Naive thymus-derived CD4-positive, alpha-beta T cell (primary cell): Measurements from ENCODE around the gene FRMD5. TPM values are rescaled to one million over a fixed set of nuclear protein-coding genes. Genes with fewer than 3 reads are reported as not detected.
"Not testable (repeated sequence)": the region's sequence is repeated elsewhere in the genome, so short reads cannot be mapped to it uniquely, and the experiment has no call there.

Experiments
- ATAC-seq: fragments of 150-1000 bp; cut with Tn5 transposase; 2 replicates; pipeline ENCODE4 v1.10.0; 2021; ENCODE audit warnings: mild to moderate bottlenecking, moderate library complexity
- CTCF ChIA-PET: fragments of 350-600 bp; sonication (Branson Sonifier 250); formaldehyde crosslinking; loops from one replicate; lab custom pipeline; 2021; ENCODE audit warnings: antibody characterized with exemption; lab: Charles Lee
- POLR2A ChIA-PET: fragments of 350-600 bp; sonication (Branson Sonifier 250); formaldehyde crosslinking; loops from one replicate; lab custom pipeline; 2021; ENCODE audit warnings: antibody characterized with exemption, inconsistent platforms; lab: Charles Lee
- DNase-seq, 9 donors: peaks; one replicate each; pipeline versions ENCODE4 v3.0.0 to v3.0.0-alpha.2; 2020 to 2022; ENCODE audit warnings: mixed read lengths in 1 of 9
- H3K27ac ChIP-seq: one replicate; pipeline ENCODE4 v1.7.0; 2013; ENCODE audit warnings: mild to moderate bottlenecking, low read depth, low read length, moderate library complexity
- H3K27me3 ChIP-seq, 2 donors: one replicate each; pipeline ENCODE4 v1.7.0; 2013; ENCODE audit warnings: low read length in 2 of 2, mild to moderate bottlenecking in 2 of 2, moderate library complexity in 2 of 2; ENCODE audit not compliant: control insufficient read depth in 2 of 2, insufficient read depth in 2 of 2
- H3K36me3 ChIP-seq, 3 experiments: 1 replicate in 2 of 3; 2 replicates in 1 of 3; pipeline ENCODE4 v1.7.0; 2013; ENCODE audit warnings: low read length in 3 of 3, mild to moderate bottlenecking in 3 of 3, moderate library complexity in 1 of 3; ENCODE audit not compliant: insufficient read depth in 3 of 3, control insufficient read depth in 2 of 3
- H3K4me1 ChIP-seq, 2 donors: one replicate each; pipeline ENCODE4 v1.7.0; 2013; ENCODE audit warnings: low read length in 2 of 2, mild to moderate bottlenecking in 2 of 2, moderate library complexity in 1 of 2; ENCODE audit not compliant: control insufficient read depth in 2 of 2, insufficient read depth in 2 of 2
- H3K4me3 ChIP-seq: 2 replicates; pipeline ENCODE4 v1.7.0; 2013; ENCODE audit warnings: mild to moderate bottlenecking, low read length
- H3K9me3 ChIP-seq, 3 experiments: 1 replicate in 2 of 3; 2 replicates in 1 of 3; pipeline ENCODE4 v1.7.0; 2013; ENCODE audit warnings: low read length in 3 of 3; ENCODE audit not compliant: control insufficient read depth in 2 of 3
- H3K27ac Mint-ChIP-seq, 9 donors: one replicate each; pipeline ENCODE4 v1.8.0; 2020 to 2022; ENCODE audit warnings: mixed read lengths in 9 of 9, mild to moderate bottlenecking in 8 of 9, moderate library complexity in 5 of 9, inconsistent platforms in 2 of 9
- H3K27me3 Mint-ChIP-seq, 5 donors: one replicate each; pipeline ENCODE4 v1.8.0; 2021 to 2022; ENCODE audit warnings: mixed read lengths in 5 of 5, mild to moderate bottlenecking in 1 of 5
- H3K36me3 Mint-ChIP-seq, 5 donors: one replicate each; pipeline ENCODE4 v1.8.0; 2020 to 2022; ENCODE audit warnings: mixed read lengths in 5 of 5, mild to moderate bottlenecking in 3 of 5, inconsistent platforms in 1 of 5
- H3K4me1 Mint-ChIP-seq, 7 donors: one replicate each; pipeline ENCODE4 v1.8.0; 2020 to 2022; ENCODE audit warnings: mixed read lengths in 7 of 7, mild to moderate bottlenecking in 3 of 7, inconsistent platforms in 1 of 7
- H3K4me3 Mint-ChIP-seq, 10 donors: one replicate each; pipeline ENCODE4 v1.8.0; 2020 to 2022; ENCODE audit warnings: mild to moderate bottlenecking in 10 of 10, mixed read lengths in 10 of 10, moderate library complexity in 6 of 10, inconsistent platforms in 2 of 10
- H3K9me3 Mint-ChIP-seq, 11 donors: one replicate each; pipeline ENCODE4 v1.8.0; 2020 to 2022; ENCODE audit warnings: mixed read lengths in 11 of 11, mild to moderate bottlenecking in 4 of 11, inconsistent platforms in 1 of 11, moderate library complexity in 1 of 11
- intact Hi-C, 2 donors: fragments of 100-400 bp; cut with micrococcal nuclease; formaldehyde crosslinking; loops; one replicate each; pipeline ENCODE4 v1.15.1; 2023
- polyA plus RNA-seq, 2 donors: library from polyadenylated mRNA; unstranded; fragments of 300-500 nt; fragmentation: Illumina TruSeq; gene quantifications; one replicate each; pipeline ENCODE4 v1.2.3, GENCODE V29; 2021
- total RNA-seq, 6 experiments: library from RNA in 5 of 6; stranded (reverse) in 5 of 6; gene quantifications; 1 replicate in 5 of 6; 2 replicates in 1 of 6; pipeline ENCODE4 v1.2.3 and lab custom pipeline; 2021 to 2026

FRMD5 gene
- total and polyA plus RNA-seq, 7 experiments from 2014 or later: 0.31 to 0.39 (median 0.35) TPM; not detected in 4

- intact Hi-C loops: loop anchor here in 1 of 2 donors (2.0 kb wide), 1 partner anchor 629 kb away; no protein-coding TSS in a partner anchor
- Mint-ChIP-seq H3K4me3 (no peak overlapping the region), H3K27ac (no peak overlapping the region), H3K27me3 (no peaks in the 10 kb centered on the region), H3K36me3 (peaks cover 0 to 13% (median 9%) of the 10 kb centered on the region in 5 donors), H3K9me3 (no peaks in the 10 kb centered on the region), H3K4me1 (peaks cover 0 to 2% (median 0%) of the 10 kb centered on the region in 7 donors)
- H3K27me3 ChIP-seq: no peaks in the 10 kb centered on the region
- ChIA-PET POLR2A (no interaction called here), CTCF (no interaction called here)
- no peaks in the 10 kb centered on the region for H3K36me3 ChIP-seq
- H3K4me1 ChIP-seq: peaks cover 0 to 3% of the 10 kb centered on the region in 2 donors
- no peak overlapping the region for H3K27ac ChIP-seq
- no peak overlapping the region for H3K4me3 ChIP-seq
- DNase-seq: no peak
- H3K9me3 ChIP-seq: no peaks in the 10 kb centered on the region
- ATAC-seq: no peak
These were observed 321.4 kb downstream of the FRMD5 start for GRCh38 chr15:43873651-43874050.

GRCh38 chr15:43872416-43873020 is 322.6 kb downstream of the FRMD5 start:
- Histone ChIP-seq H3K27ac (no peak overlapping the region), H3K4me3 (no peak overlapping the region), H3K4me1 (peaks cover 0 to 3% of the 10 kb centered on the region in 2 donors), H3K36me3 (no peaks in the 10 kb centered on the region), H3K9me3 (no peaks in the 10 kb centered on the region), H3K27me3 (no peaks in the 10 kb centered on the region)
- Mint-ChIP-seq H3K4me3 (no peak overlapping the region), H3K4me1 (peaks cover 0 to 5% (median 0%) of the 10 kb centered on the region in 7 donors), H3K9me3 (no peaks in the 10 kb centered on the region), H3K27me3 (no peaks in the 10 kb centered on the region), H3K27ac (no peak overlapping the region), H3K36me3 (peaks cover 0 to 15% (median 9%) of the 10 kb centered on the region in 5 donors)
- DNase-seq: peak in 2 of 9 donors; percentile 11 to 22
- ChIA-PET POLR2A (no interaction called here), CTCF (no interaction called here)
- intact Hi-C loops: loop anchor here (1.0 to 2.0 kb wide), 2 partner anchors 194 to 630 kb away; no protein-coding TSS in a partner anchor
- ATAC-seq: no peak

DNA sequence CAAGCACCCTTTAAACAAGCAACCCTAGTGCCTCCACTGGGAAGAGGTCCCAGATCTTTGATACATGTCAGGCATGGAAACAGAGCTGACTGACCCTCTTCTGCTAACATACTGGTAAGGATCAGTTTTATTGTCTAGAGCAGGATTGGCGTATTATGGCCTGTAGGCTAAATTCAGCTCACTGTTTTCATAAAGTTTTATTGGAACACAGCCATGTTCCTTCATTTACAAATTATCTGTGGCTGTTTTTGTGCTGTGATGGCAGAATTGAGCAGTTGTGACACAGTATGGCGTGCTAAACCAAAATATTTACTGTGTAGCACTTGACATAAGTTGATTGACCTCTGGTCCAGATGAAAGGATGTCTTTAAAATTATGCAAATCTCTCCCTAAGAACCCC is 323.2 kb downstream of the FRMD5 start:
- no peaks in the 10 kb centered on the region for H3K36me3 ChIP-seq
- Mint-ChIP-seq H3K9me3 (no peaks in the 10 kb centered on the region), H3K27me3 (no peaks in the 10 kb centered on the region), H3K4me3 (no peak overlapping the region), H3K36me3 (peaks cover 0 to 16% (median 11%) of the 10 kb centered on the region in 5 donors), H3K27ac (peak overlapping the region in 1 of 9 donors; percentile 23), H3K4me1 (peaks cover 0 to 5% (median 0%) of the 10 kb centered on the region in 7 donors)
- no peaks in the 10 kb centered on the region for H3K9me3 ChIP-seq
- no peak for ATAC-seq
- CTCF ChIA-PET: interaction anchor here (0.7 kb wide), 1 partner anchor 625 kb away, joined by 3 read pairs; no protein-coding TSS in a partner anchor
- peaks cover 0 to 3% of the 10 kb centered on the region in 2 donors for H3K4me1 ChIP-seq
- POLR2A ChIA-PET: no interaction called here
- no peak overlapping the region for H3K4me3 ChIP-seq
- no peak for DNase-seq
- H3K27me3 ChIP-seq: no peaks in the 10 kb centered on the region
- no peak overlapping the region for H3K27ac ChIP-seq
- intact Hi-C loops: loop anchor here (1.0 to 2.0 kb wide), 2 partner anchors 194 to 631 kb away; no protein-coding TSS in a partner anchor

DNA sequence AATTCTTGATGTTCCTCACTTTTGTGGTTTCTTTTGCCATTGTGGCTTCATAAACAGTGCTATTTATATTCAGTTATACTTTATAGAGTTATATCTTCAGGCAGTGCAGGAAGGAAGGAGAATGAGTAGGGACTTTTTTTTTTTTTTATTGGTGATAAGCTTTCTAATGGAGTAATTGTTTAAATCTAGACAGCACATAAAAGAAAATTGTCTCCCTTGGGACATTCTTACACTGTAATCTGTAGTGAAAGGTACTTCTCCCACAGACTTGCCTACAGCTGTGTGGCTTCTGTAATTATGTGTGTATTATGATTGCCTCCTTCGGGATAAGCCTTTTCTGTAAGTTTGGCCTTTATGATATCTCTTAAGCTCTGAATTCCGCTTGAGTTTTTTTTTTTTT is 326.7 kb downstream of the FRMD5 start:
- Mint-ChIP-seq H3K4me1 (peaks cover 0 to 5% (median 0%) of the 10 kb centered on the region in 7 donors), H3K27me3 (no peaks in the 10 kb centered on the region), H3K27ac (no peak overlapping the region), H3K9me3 (no peaks in the 10 kb centered on the region), H3K4me3 (no peak overlapping the region), H3K36me3 (peaks cover 0 to 27% (median 18%) of the 10 kb centered on the region in 5 donors)
- no peaks in the 10 kb centered on the region for H3K9me3 ChIP-seq
- H3K27ac ChIP-seq: no peak overlapping the region
- H3K4me1 ChIP-seq: peaks cover 0 to 3% of the 10 kb centered on the region in 2 donors
- H3K27me3 ChIP-seq: no peaks in the 10 kb centered on the region
- H3K4me3 ChIP-seq: no peak overlapping the region
- H3K36me3 ChIP-seq: peaks cover 0 to 12% (median 5%) of the 10 kb centered on the region in 3 experiments
- ChIA-PET POLR2A (interaction anchor here (0.8 kb wide), 1 partner anchor 635 kb away, joined by 3 read pairs; no protein-coding TSS in a partner anchor), CTCF (no interaction called here)
- intact Hi-C loops: no loop called here
- DNase-seq (no peak), ATAC-seq (no peak)

DNA sequence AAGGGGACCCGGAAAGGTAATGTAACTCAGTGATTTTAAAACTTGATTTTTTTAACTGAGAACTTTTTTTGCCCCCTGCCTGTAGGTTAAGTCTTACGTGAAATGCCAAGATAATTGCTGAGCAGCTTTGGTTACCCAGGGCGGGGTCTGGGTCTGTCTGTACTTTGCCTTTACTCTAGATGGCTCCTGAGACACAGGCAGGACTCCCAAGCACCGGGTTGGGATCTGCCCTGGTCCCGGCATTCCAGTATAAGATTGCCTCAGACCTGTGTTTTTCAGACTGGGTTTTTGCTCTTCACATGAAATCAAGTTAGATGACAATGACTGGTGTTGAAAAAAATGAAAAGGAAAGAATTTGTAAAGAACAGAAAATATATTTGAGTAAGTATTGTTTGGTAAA is 328.0 kb downstream of the FRMD5 start:
- ChIA-PET CTCF (interaction anchor here (0.6 kb wide), 1 partner anchor 245 kb away, joined by 3 read pairs; no protein-coding TSS in a partner anchor), POLR2A (no interaction called here)
- H3K9me3 Mint-ChIP-seq: no peaks in the 10 kb centered on the region
- H3K27ac ChIP-seq: no peak overlapping the region
- no peaks in the 10 kb centered on the region for H3K4me1 ChIP-seq
- H3K4me3 ChIP-seq: no peak overlapping the region
- intact Hi-C loops: no loop called here
- H3K36me3 Mint-ChIP-seq: peaks cover 0 to 24% (median 18%) of the 10 kb centered on the region in 5 donors
- H3K27ac Mint-ChIP-seq: no peak overlapping the region
- no peak for ATAC-seq
- DNase-seq: no peak
- peaks cover 0 to 12% (median 5%) of the 10 kb centered on the region in 3 experiments for H3K36me3 ChIP-seq
- H3K27me3 ChIP-seq: no peaks in the 10 kb centered on the region
- H3K9me3 ChIP-seq: no peaks in the 10 kb centered on the region
- no peak overlapping the region for H3K4me3 Mint-ChIP-seq
- H3K4me1 Mint-ChIP-seq: peaks cover 0 to 3% (median 0%) of the 10 kb centered on the region in 7 donors
- H3K27me3 Mint-ChIP-seq: no peaks in the 10 kb centered on the region

GRCh38 chr15:43866636-43867035 is 328.4 kb downstream of the FRMD5 start:
- H3K27me3 Mint-ChIP-seq, H3K27ac ChIP-seq, H3K27me3 ChIP-seq, H3K27ac Mint-ChIP-seq, H3K9me3 Mint-ChIP-seq, H3K4me3 Mint-ChIP-seq, H3K9me3 ChIP-seq, ATAC-seq, DNase-seq, intact Hi-C loops, H3K4me3 ChIP-seq, POLR2A ChIA-PET, H3K4me1 Mint-ChIP-seq, H3K4me1 ChIP-seq: not testable (repeated sequence)
- CTCF ChIA-PET: interaction anchor here (0.6 kb wide), 1 partner anchor 244 kb away, joined by 3 read pairs; no protein-coding TSS in a partner anchor
- peaks cover 0 to 12% (median 5%) of the 10 kb centered on the region in 3 experiments for H3K36me3 ChIP-seq
- H3K36me3 Mint-ChIP-seq: peaks cover 0 to 23% (median 18%) of the 10 kb centered on the region in 5 donors
